Measurements from ENCODE around the gene PITPNC1. TPM values are rescaled to one million over a fixed set of nuclear protein-coding genes. Genes with fewer than 3 reads are reported as not detected.
A peak's percentile ranks its signal among the peaks of the same experiment; 100 is the strongest.

PITPNC1 gene
- total and polyA plus RNA-seq, 2 donors (not counting 3 experiments of a cell fraction or from before 2014, with no cell fraction given), result 2.4 to 9.6 TPM

GRCh38 chr17:67441052-67441895 lies 64.2 kb downstream of the PITPNC1 start:
- Histone ChIP-seq H2AFZ (ENCODE audit: low read depth, low read length) (peak overlapping the region; percentile 25), H3K4me2 (ENCODE audit: insufficient read depth, low read length) (peak overlapping the region; percentile 51), H4K20me1 (replicated peaks; ENCODE audit: control insufficient read depth, extremely low read depth, insufficient read depth, low read length) (no peaks in the 10 kb centered on the region), H3K4me3 (replicated peaks in 1 of 3; ENCODE audit: insufficient read depth in 1 of 3, low read depth in 1 of 3, low read length in 3 of 3) (no peak overlapping the region), H3K79me2 (ENCODE audit: control insufficient read depth, insufficient read depth, low read length) (no peaks in the 10 kb centered on the region), H3K9ac (replicated peaks; ENCODE audit: extremely low read depth, insufficient read depth, low read length) (peak overlapping the region; percentile 2), H3K4me1 (ENCODE audit: control insufficient read depth, extremely low read depth, insufficient read depth, low read length) (peaks cover 23% of the 10 kb centered on the region), H3K27ac (ENCODE audit: insufficient read depth, low read depth, low read length) (peak overlapping the region; percentile 15), H3K36me3 (ENCODE audit: control insufficient read depth in 2 of 2, extremely low read depth in 1 of 2, insufficient read depth in 2 of 2, low read length in 2 of 2) (no peaks in the 10 kb centered on the region), H3K27me3 (ENCODE audit: control insufficient read depth in 2 of 2, insufficient read depth in 2 of 2, low read length in 2 of 2) (no peaks in the 10 kb centered on the region), H3K9me3 (replicated peaks; ENCODE audit: control insufficient read depth, insufficient read depth, low read length) (no peaks in the 10 kb centered on the region), H3K9me1 (replicated peaks; ENCODE audit: control insufficient read depth, extremely low read depth, insufficient read depth, low read length) (no peaks in the 10 kb centered on the region)
- FAIRE-seq (peak; percentile 93), DNase-seq (ENCODE audit: low read depth, low spot score) (peak; percentile 64)
- intact Hi-C loops (cut with micrococcal nuclease) (loop anchor here (2.0 kb wide), 1 partner anchor 34 kb away; no protein-coding TSS in a partner anchor), dilution Hi-C loops (cut with MboI; ENCODE audit: extremely low pct_ligation_motif_present, low sequenced_read_pairs) (no loop called here)
- POLR2A ChIA-PET, result interaction anchor here (0.6 kb wide), 1 partner anchor 18 kb away, joined by 4 read pairs; no protein-coding TSS in a partner anchor
- BruUV-seq (replicated peaks), result no TSS peak
- TF ChIP-seq POLR2A (IDR thresholded peaks at IDR 0.05; ENCODE audit: low read depth, low read length) (no peak), FOS (IDR thresholded peaks at IDR 0.05; ENCODE audit: borderline replicate concordance, insufficient read depth, low read length) (peak; percentile 49)
- CTCF ChIA-PET, result interaction anchor here (0.8 to 3.6 kb wide), 6 partner anchors 9 to 162 kb away, joined by 3 to 30 read pairs (median 8); no protein-coding TSS in a partner anchor

GRCh38 chr17:67441896-67442219 lies 64.8 kb downstream of the PITPNC1 start:
- TF ChIP-seq GATA2 (IDR thresholded peaks at IDR 0.05; ENCODE audit: insufficient read depth, insufficient read length, low read depth, low read length) (no peak), POLR2A (IDR thresholded peaks at IDR 0.05; ENCODE audit: low read depth, low read length) (no peak), CTCF (IDR thresholded peaks at IDR 0.05; ENCODE audit: extremely low read depth in 1 of 2, insufficient read depth in 1 of 2, low read depth in 1 of 2, low read length in 2 of 2) (no peak), JUN (IDR thresholded peaks at IDR 0.05; ENCODE audit: borderline replicate concordance, insufficient read depth, insufficient read length, low read depth) (no peak), MAX (IDR thresholded peaks at IDR 0.05; ENCODE audit: insufficient read depth, insufficient read length) (no peak), EZH2 (IDR thresholded peaks at IDR 0.05; ENCODE audit: borderline replicate concordance, low read depth, low read length, severe bottlenecking) (no peak), FOS (IDR thresholded peaks at IDR 0.05; ENCODE audit: borderline replicate concordance, insufficient read depth, low read length) (no peak)
- no peak overlapping the region for H3K4me3 ChIP-seq (replicated peaks in 1 of 3; ENCODE audit: insufficient read depth in 1 of 3, low read depth in 1 of 3, low read length in 3 of 3)

More at GRCh38 chr17:67441896-67442219, 64.8 kb downstream of the PITPNC1 start:
- POLR2A ChIA-PET, result interaction anchor here (0.6 kb wide), 1 partner anchor 19 kb away, joined by 4 read pairs; no protein-coding TSS in a partner anchor
- BruUV-seq (replicated peaks), result no TSS peak
- no peaks in the 10 kb centered on the region for H3K9me1 ChIP-seq (replicated peaks; ENCODE audit: control insufficient read depth, extremely low read depth, insufficient read depth, low read length)
- no peak for DNase-seq (ENCODE audit: low read depth, low spot score)
- no peak for FAIRE-seq
- peaks cover 23% of the 10 kb centered on the region for H3K4me1 ChIP-seq (ENCODE audit: control insufficient read depth, extremely low read depth, insufficient read depth, low read length)
- H3K36me3 ChIP-seq (ENCODE audit: control insufficient read depth in 2 of 2, extremely low read depth in 1 of 2, insufficient read depth in 2 of 2, low read length in 2 of 2), result no peaks in the 10 kb centered on the region
- no peaks in the 10 kb centered on the region for H3K79me2 ChIP-seq (ENCODE audit: control insufficient read depth, insufficient read depth, low read length)
- H3K27me3 ChIP-seq (ENCODE audit: control insufficient read depth in 2 of 2, insufficient read depth in 2 of 2, low read length in 2 of 2), result no peaks in the 10 kb centered on the region
- dilution Hi-C loops (cut with MboI; ENCODE audit: extremely low pct_ligation_motif_present, low sequenced_read_pairs) (no loop called here), intact Hi-C loops (cut with micrococcal nuclease) (loop anchor here (2.0 kb wide), 1 partner anchor 33 kb away; no protein-coding TSS in a partner anchor)
- H2AFZ ChIP-seq (ENCODE audit: low read depth, low read length), result no peak overlapping the region
- H3K27ac ChIP-seq (ENCODE audit: insufficient read depth, low read depth, low read length), result no peak overlapping the region
- H3K9me3 ChIP-seq (replicated peaks; ENCODE audit: control insufficient read depth, insufficient read depth, low read length), result no peaks in the 10 kb centered on the region
- no peaks in the 10 kb centered on the region for H4K20me1 ChIP-seq (replicated peaks; ENCODE audit: control insufficient read depth, extremely low read depth, insufficient read depth, low read length)
- CTCF ChIA-PET, result interaction anchor here (2.2 to 3.6 kb wide), 4 partner anchors 10 to 63 kb away, joined by 6 to 30 read pairs (median 10); no protein-coding TSS in a partner anchor
- H3K4me2 ChIP-seq (ENCODE audit: insufficient read depth, low read length), result no peak overlapping the region
- no peak overlapping the region for H3K9ac ChIP-seq (replicated peaks; ENCODE audit: extremely low read depth, insufficient read depth, low read length)

Data from endothelial cell of umbilical vein (primary cell).